HG03066 (cell line): Measurements from ENCODE around the gene GLCCI1.
"Not testable (repeated sequence)": the region's sequence is repeated elsewhere in the genome, so short reads cannot be mapped to it uniquely, and the experiment has no call there.

Experiments
- ATAC-seq: cut with Tn5 transposase; IDR thresholded peaks from one replicate; pipeline ENCODE4 v1.9.1; 2021; ENCODE audit warnings: low read depth; ENCODE audit not compliant: unreplicated experiment

GLCCI1 gene

DNA sequence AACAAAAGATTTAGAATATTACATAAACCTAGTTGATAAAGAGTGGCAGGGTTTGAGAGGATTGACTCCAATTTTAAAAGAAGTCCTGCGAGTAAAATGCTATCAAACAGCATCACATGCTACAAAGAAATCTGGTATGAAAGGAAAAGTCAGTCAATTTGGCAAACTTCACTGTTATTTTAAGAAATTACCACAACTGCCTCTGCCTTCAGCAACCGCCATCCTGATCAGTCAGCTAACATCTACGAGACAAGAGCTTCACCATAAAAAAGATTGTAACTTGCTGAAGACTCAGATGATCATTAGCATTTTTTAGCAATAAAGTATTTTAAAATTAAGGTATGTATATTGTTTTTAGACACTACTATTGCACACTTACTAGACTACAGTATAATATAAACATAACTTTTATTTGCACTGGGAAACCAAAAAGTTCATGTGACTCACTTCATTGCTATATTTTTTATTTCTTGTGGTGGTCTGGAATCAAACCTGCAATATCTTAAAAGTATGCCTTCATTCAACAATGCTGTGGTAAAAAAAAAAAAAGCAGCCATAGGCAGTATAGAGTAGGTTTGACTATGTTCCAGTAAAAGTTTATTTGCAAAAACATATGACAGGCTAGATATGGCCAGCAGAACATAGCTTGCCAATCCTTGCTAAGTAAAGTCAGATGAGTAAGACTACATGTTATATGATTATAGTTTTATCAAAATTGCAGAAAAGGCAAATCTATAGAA is 74.4 kb downstream of the GLCCI1 start:
- no peak for ATAC-seq

DNA sequence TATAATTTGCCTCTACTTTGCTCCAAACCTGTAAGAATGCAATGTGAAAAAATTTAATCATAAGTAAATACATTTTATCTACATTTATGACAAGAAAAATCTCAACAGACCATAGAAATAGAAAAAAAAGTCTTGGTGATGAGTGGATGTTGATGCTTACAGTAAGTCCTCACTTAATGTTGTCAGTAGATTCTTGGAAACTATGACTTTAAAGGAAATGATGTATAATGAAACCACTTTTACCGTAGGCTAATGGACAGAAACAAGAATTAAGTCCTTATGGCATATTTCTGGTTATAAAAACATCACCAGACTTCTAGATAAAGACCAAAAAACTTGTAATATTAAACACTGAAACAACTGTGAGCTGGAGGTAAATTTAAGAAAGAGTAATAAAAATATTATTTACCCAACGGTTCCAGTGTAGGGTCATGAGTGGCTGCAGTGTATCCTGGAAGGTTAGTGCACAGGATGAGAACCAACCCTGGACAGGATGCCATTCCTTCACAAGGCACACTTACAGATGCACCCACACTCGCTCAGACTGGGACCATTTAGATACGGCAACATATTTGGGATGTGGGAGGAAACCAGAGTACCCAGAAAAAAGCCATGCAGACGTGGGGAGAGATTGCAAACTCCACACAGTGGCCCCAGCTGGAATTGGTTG is 76.3 kb downstream of the GLCCI1 start:
- no peak for ATAC-seq

DNA sequence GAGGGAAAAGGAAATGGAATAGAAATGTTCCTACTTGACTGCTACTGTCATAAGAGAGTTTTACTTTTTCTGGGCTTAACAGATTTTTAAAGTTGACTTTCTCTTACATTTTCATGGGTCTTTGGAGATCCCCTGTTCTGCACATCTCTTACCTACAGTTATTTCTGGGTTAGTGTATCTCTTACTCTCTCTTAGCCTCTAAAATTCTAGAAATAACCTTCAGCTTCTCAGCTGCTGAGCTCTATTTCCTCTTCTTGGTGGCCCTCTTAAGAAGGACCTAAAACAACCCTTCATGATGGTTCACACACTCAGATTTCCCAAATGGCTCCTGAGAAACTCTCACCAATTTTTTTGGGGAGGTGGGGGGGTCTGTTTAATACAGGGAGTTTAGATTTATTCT is 79.5 kb downstream of the GLCCI1 start:
- ATAC-seq: not testable (repeated sequence)

DNA sequence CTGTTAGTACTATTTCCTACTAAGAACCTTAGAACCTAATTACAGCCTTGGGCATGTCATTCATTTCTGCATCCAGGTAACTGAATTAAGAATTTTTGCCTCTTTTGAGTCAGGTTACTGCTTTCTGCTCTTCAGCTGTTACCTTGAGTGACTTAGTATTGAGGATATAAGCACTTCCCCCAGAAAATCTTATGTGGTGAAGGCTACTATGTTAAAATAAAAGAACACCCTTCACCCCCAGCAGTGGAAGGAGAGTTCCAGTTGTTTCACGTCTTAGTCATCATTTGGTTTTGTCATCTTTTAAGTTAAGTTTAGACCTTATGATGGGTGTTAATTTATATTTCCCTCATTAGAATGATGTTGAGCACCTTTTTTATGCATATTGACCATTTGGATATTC is 82.8 kb downstream of the GLCCI1 start:
- no peak for ATAC-seq

GRCh38 chr7:8051998-8052397 is 83.4 kb downstream of the GLCCI1 start:
- ATAC-seq: no peak

DNA sequence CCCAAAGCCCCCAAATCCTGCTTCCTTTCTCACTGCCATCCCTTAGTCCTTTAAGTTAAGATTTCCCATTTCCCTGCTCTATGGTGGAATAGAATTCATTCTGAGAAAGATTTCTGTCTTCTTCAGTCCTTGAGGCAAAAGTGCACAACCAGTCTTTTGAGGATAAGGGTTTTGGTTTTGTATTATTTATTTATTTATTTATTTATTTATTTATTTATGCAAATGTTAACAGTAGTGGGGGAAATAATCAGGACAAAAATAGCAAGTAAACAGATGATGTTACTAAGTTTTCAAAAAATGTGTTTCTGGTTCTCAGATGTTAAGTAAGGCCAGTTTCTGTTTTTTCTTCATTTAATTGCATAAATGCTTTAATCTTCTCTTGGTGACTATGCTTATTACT is 84.2 kb downstream of the GLCCI1 start:
- ATAC-seq: no peak

DNA sequence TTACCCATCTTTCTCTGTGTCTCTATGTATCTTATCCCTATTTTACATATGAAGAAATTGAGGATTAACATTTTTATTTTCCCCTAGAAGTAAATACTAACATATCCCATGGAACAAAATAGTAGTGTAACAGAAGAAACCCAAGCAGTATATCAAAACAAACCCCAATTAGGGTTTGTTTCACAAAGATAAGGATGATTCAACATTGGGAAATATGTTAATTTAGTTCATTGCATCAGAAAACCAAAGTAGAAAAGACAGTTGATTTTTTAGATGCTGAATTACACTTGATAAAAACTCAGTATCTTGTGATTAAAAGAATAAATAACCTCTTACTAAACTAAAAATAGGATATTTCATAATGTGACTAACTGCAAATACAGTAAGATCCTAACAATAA is 87.8 kb downstream of the GLCCI1 start:
- no peak for ATAC-seq

DNA sequence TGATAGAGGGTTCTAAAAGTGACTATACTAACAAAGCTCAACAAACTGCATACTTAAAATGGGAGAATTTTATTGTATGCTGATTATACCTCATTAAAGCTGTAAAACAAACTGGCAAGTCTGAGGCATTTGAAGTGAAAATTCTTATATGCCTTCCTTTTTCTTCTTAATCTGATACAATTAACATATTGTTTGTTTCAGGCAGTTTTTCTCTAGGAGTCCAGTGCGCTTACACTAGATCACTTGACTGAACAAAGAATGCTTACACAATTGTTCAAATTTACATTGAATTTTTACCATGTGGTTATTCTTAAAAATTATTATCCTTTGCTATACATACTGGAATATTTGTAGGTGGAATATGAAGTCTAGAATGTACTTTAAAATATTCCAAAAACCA is 89.0 kb downstream of the GLCCI1 start:
- no peak for ATAC-seq

- ATAC-seq: no peak
These were observed 89.7 kb downstream of the GLCCI1 start for GRCh38 chr7:8058322-8058721.

DNA sequence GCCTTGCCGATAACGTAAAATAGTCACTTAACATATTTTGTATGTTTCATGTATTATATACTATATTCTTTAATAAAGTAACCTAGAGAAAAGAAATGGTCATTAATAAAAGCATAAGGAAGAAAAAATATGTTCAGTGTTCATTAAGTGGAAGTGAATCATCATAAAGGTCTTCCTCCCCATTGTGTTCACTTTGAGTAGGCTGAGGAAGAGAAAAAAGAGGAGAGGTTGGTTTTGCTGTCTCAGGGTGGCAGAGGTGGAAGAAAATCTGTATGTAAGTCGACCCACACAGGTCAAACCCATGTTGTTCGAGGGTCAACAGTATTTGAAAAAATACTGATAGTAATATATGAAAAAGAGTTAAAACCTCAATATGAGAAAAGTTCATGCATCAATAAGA is 90.3 kb downstream of the GLCCI1 start:
- no peak for ATAC-seq

- ATAC-seq: no peak
These were observed 91.6 kb downstream of the GLCCI1 start for GRCh38 chr7:8060241-8060640.

GRCh38 chr7:8063300-8063699 is 94.7 kb downstream of the GLCCI1 start:
- ATAC-seq: not testable (repeated sequence)

DNA sequence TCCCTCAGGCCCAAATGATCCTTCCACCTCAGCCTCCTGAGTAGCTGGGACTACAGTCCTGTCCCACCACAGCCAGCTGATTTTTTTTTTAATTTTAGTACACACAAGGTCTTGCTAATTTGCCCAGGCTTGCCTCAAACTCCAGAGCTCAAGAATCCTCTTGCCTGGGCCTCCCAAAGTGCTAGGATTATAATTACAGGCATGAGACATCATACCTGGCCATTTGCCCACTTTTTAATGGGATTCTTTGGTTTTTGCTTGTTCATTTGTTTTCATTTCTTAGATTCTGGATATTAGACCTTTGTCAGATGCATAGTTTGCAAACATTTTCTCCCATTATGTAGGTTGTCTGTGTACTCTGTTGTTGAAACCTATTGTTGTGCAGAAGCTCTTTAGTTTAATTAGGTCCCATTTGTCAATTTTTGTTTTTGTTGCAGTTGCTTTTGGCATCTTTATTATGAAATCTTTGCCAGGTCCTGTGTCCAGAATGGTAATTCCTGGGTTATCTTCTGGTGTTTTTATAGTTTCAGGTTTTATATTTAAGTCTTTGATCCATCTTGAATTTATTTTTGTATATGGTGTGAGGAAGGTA is 95.2 kb downstream of the GLCCI1 start:
- ATAC-seq: no peak

- ATAC-seq: no peak
These were observed 96.2 kb downstream of the GLCCI1 start for GRCh38 chr7:8064828-8065227.

DNA sequence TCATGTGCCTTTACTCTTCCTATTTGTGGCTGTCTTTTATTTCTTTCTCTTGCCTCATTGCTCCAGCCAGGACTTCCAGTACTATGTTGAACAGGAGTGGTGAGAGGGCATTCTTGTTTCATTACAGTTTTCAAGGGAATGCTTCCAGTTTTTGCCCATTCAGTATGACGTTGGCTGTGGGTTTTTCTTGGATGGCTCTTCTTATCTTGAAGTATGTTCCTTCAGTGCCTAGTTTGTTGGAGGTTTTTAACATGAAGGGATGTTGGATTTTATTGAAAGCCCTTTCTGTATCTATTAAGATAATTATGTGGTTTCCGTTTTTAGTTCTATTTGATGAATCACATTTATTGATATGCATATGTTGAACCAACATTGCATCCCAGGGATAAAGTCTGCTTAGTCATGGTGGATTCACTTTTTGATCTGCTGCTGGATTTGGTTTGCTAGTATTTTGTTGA is 96.8 kb downstream of the GLCCI1 start:
- ATAC-seq: no peak

- no peak for ATAC-seq
These were observed 100.5 kb downstream of the GLCCI1 start for GRCh38 chr7:8068892-8069686.

GRCh38 chr7:8070451-8071180 is 102.0 kb downstream of the GLCCI1 start:
- no peak for ATAC-seq

GRCh38 chr7:8078418-8078817 is 109.8 kb downstream of the GLCCI1 start:
- ATAC-seq: no peak

GRCh38 chr7:8082762-8083161 is 114.2 kb downstream of the GLCCI1 start:
- ATAC-seq: no peak

GRCh38 chr7:8084836-8085235 is 116.2 kb downstream of the GLCCI1 start:
- no peak for ATAC-seq
